DMS153 treated with DMSO at 0.1 percent for 48 hours (cell line): ENCODE data around the gene RB1.

Experiments
- DNase-seq: peaks from one replicate; lab custom pipeline; 2025; ENCODE audit not compliant: unreplicated experiment; lab: John Stamatoyannopoulos, UW

RB1 gene

DNA sequence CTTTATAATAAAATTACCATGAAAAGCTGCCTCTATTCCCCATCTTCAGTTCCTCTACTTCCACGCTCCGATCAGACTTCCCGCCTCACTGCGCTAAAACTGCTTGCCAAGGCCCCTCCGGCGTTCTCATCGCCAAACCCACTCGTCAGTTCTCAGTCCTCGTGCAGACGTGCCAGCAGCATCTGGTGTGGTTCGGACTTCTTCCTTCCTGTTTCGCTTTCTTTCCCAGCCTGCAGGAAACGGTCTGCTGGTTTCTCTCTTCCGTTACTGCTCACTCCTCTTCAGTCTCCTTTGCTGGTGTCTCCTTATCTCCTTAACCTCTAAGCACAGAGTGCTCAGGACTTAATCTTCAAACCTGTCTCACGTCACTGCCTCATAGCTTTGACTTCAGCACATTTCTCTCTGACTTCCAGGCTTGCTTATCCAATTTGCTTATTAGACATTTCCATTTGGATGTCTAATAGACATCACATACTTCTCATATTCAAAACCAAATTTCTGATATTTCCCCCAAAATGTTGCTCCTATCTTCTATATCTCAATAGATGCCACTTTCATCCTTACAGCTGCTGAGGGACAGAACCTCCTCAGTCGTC lies 189.0 kb downstream of the RB1 start:
- DNase-seq, result no peak

DNA sequence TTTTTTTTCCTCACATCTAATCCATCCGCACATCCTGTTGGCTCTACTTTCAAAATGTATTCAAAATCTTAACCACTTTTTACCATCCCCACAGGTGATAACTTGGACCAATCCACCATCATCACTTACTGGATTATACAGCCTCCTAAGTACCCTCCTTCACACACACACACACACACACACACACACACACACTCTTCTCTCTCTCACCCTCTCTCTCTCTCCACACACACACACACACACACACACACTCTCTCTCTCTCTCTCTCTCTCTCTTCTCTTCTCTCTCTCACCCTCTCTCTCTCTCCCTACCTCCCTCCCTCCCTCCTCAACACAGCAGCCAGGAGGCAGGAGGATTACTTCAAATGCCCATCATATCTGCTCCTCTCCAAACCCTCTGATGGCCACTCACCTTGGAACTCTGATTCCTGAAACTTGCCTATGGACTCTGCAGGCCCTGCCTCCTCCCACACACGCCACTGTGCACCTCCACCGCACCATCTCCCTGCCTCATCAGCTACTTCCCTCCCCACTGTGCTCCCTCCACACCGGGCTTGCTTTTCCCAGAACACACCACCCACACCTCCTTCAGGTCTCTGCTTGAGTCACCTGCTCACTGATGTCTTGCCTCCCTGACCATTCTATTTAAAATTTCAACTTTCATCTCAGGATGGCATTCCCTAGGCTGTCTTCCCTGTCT lies 189.7 kb downstream of the RB1 start:
- DNase-seq, result no peak

DNA sequence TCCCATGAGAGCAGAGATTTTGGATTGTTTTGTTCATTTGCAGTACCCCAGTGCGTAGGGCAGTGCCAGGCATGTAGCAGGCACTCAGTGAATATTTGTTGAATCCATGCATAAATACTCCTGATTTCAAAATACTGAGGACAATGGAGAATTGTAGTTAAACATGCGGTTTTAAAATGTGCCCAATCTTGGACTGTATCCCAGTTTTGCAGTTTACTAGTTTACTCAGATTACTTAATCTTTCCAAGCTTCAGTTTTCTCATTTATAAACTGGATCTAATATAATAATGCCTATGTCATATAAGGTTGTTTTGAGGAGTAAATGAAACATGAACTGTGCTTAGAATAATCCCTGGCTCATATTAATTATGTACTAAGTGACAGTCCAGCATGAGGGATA lies 190.3 kb downstream of the RB1 start:
- no peak for DNase-seq

DNA sequence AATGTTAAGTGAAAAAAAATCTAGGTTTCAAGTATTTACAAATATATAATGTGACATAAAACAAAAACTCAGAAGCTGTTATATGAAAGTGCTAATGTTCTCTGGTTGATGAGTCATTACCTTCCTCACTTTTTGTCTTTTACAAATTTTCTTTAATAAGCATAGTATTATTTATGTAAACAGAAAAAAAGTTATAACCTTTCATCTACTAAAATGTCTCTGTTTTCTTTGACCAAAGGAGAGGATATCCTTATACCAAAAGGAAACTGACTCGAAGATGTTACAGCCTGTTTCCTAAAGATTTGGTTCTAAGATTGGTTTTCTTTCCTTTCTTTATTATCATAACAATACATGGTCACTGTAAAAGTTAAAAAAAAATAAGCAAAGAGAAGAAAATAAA lies 191.3 kb downstream of the RB1 start:
- no peak for DNase-seq

DNA sequence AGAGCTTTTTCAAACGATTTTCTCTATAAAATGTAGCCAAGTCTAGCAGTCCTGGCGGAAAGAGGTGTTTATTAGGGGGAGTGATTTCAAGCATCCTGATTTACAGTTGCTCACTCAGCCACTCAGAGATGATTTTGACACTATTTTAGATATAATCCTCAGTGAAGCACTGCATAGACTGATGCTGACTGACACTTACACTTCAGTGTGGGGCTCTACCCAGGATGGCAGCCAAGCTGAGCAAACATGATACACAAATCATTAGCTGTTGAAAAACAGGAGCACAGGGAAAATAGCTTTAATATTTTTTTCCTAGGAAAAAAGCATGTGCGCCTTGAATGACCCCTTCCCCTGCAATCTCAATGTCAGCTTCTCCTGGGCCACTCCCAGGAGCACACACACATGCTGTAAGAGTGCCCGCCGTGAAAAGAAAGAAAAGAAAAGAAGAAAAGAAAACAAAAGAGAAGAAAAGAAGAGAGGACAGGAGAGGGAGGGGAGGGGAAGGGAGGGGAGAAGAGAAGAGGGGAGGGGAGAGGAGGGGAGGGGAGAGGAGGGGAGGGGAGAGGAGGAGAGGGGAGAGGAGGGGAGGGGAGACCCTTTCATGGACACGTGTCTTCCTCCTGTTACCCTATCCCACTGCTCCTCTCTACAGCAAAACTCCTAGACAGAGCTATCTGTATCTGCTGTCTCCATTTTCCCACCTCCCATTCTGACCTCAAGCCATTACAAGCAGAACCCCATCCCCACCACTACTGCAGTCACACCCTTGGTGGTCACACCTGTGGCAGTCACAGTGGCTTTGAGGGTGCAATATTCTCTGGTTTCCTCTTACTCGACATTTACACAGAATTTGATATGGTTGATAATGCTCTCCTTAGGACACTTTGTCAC lies 193.0 kb downstream of the RB1 start:
- no peak for DNase-seq

DNA sequence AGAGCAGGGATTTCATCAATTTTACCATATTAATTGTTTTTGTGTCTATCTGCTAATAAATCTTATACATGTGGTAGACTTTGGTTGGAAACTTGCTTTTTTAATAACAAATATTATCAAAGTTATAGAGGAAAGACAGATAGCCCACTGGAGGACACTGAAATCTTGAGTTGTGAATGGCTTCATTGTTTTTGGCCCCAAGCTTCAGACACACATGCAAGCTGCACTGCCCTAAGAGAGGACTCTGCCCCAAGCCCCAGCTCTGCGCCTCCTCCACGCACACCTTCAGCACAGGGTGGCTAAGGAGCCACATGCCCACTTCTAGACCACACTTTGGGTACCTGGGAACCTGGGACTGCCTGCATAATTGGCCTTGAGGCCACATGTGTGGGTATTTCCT lies 194.1 kb downstream of the RB1 start:
- no peak for DNase-seq

DNA sequence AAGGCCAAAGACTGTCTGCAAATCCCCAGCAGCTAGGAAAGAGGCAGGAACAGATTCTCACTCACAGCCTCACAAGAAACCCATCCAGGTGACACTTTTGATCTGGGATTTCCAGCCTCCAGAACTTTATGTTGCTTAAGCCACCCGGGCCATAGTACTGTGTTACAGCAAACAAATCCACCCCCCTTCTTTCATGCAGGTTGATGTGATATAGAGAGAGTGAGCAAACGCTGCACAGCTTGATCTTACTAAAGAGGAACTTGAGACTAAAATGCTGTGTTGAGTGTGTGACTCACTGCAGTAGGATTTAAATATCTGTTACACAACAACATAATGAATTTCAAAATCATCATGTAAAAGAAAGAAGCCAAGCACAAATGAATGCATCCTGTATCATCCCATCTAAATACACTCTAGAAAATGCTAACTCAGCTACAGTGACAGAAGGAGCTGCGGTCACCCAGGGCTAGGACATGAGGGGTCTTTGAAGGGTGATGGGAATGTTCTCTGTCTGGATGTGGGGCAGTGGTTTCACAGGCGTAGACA lies 197.2 kb downstream of the RB1 start:
- DNase-seq, result no peak

DNA sequence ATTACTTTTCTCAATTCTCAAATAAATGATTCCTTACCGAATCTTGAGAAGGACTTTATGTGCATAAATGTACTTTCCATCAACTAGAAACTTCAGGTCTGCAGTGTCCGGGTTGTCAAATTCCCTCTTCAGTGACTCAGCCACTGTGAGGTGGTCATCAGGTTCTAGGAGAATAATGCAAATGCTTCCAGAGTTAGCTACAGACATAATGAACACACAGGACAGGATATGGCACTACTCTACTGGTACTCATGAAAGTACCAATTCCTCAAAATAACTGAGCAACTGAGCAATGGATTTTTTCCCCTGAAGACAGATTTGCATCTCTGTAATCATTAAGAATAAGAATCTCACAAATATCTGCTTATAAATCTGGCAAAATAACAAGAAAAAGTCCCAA lies 198.2 kb downstream of the RB1 start:
- no peak for DNase-seq

DNA sequence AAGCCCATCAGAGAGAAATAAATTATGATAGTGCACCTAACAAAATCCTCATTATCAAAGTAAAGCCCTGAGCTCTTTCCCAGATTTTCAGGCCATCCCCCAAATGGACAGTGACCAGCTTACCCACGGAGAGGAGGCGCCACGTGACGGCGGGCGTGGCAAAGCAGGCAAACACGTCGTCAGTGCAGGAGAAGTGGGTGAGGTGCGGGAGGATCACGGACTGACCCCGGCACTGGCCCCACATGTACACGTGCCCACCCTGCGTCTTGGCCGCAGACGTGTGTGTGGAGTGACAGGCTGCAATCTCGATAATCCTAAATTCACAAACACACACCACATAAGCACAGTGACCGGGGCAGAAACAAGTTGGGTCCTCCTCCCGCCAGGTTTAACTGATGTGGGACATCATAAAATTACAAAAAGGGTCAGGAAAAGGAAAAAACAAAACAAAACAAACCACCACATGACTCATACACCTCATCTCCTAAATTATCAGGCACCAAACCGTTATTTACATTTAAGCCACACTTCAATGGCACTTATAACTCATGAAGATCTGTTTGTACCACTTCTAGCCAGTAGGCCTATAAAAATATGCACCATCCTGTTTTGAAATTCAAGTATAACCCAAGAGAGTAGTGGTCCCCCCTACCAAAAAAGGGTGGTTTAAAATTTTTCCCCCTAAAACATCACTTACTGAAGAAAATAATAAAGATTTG lies 199.2 kb downstream of the RB1 start:
- DNase-seq, result no peak

DNA sequence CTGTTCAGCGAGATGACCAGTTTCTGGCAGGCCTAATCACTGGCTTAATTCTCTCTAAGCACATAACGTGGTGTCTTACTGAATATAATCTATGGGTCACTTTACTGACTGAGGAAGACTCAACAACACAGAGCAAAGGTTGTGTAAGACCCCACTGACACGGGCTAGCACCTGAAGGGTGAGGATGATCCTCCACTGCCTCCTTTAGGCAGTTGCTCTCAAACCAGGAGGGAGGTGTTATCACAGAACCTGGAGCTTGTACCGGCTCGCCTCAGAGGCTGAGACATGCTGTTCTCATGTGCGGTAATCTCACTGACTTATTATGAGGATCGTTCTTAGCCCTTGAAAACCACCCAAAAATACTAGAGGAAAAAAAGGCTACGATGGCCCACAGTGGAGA lies 201.1 kb downstream of the RB1 start:
- DNase-seq, result no peak

DNA sequence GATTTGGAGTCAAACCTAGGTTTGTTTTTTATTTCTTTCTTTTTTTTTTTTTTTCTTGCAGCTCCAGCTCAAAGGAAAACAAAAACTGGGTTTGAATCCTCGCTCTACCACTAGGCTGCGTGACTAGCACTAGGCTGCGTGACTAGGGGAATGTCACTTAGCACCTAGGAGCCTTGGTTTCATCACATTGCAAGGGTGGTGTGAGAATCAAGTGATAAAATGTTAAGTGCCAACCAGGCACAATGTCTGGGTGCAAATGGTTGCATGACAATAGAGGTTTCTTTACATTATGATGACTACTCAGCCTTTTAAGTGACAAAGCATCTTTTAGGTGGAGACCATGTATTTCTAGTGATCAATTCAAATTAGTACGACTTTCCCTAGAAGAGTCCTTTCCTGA lies 201.5 kb downstream of the RB1 start:
- no peak for DNase-seq

DNA sequence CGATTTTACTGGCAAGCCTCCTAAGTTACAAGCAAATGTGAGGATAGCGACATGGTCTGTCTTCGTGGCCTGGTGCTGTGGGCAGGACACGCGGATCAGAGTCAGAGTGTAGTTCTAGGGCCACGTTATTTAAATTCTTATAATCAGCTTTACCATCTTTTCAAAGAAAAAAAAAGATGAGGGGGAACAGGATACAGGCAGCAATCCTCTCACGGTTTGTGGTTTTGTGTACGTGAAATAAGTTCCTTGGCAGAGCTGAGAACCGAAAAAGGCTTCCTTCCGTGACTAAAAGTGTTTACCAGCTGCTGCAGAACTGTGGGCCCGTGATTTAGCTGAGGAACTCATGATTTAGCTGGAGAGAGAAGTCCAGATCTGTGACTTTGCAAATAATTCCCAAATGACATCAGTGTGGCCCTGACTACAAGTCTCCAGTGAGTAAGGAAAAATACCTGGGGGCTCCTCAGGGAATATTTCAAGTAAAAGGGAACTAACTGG lies 202.1 kb downstream of the RB1 start:
- no peak for DNase-seq

DNA sequence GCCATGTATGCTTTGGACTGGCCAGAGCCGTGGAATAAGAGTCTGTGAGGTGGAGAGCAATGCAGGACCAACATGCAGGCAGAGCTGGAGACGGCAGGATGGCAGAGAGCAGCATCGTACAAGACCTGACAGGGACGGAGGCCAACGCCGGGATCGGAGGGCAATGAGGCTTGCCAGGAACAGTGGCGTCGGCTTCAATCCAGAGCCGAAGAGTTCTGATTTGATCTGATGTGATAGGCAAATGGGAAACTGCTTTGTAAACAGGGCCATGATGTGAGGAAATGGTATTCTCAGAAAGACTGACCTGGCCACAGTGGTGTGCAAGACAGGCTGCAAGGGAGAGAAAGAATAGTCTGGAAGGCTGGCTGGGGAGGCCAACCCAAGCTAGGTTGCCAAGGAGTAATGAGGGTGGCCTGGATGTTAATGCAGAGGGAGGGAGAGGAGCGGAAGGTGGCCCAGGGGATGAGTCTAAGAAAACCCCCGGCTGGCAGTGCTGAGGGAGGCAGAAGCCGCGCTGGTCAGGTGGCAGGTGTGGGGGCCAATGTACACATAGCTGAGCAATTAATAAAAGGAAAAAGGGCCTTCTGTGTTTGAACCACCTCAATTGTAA lies 202.6 kb downstream of the RB1 start:
- no peak for DNase-seq

DNA sequence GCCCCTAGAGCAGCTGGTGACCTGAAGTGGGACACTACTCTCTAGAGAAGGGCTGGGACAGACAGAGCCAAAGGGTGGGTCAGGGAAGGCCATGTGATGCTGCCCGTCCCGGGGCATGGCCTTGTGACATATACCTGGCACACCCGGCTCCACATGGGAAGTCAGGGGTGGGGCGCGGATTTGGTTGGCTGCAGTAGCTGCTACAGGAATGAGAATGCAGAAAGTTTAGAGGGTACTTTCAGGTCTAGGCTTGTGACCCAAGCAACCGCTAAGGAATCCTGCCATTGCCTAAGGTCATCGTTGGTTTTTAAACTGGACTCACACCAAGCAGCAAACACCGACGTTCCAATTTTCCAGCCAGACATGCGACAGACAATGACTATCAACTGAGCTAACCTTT lies 203.5 kb downstream of the RB1 start:
- no peak for DNase-seq

DNA sequence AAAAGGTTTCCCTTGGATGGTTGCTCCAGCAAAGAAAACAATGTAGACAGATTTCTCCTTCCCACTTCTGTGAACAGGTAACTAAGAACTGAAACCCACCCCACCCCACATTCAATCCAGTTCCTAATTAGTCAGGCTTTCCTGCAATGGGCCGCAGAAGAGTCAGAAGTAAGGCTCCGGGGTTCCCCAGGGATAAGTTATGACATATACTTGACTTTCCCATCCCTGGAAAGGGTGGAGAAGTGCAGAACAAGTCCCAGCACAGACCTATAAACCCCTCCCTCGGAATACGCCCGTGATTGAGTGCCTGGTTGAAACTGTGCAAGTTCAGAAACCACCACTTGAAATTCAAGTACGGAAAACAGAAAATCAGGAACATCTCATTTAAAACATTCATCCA lies 204.5 kb downstream of the RB1 start:
- DNase-seq, result no peak

DNA sequence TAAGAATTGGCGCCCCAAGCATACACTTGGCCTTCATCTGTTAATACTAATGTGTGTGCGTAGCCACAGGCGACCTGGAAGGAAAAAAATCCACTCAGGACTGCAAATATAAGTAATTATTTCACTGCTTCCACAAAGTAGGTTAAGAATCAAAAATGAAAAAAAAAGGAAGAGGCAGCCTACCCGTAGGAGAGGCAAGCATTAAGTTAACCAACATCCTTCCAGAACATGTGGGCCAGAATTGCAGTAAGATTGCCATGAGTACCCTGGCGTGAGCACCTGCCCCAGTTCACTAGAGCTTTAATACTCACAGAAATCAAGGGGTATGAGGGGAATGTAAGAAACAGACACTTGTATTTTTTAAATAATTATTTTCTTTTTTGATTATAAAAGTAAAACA lies 207.1 kb downstream of the RB1 start:
- no peak for DNase-seq

DNA sequence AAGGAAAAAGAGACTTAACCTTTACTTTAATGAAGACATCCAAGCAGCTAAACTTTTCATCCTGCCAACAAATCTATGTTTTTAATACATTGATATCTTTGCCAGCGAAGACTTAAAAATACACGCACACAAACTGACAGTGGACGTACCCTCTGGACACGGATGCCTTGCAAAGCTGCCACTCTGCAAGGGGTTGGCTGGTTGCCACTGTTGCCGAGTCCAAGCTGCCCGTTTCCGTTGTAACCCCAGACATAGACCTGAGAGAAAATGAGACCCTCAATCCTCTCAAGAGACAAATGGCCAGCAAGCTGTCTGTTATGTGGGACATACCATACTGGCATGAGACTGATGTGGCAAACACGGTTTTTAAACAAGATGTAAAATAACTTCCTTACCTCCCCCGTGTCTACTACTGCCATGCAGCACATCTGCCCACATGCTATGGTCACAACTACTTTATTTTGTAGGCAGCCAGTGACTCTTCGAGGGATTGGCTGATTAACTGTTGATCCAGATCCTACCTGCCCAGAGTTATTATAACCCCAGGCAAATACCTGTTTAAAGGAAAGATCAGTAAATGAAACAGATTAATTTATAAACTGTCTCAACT lies 208.2 kb downstream of the RB1 start:
- no peak for DNase-seq

DNA sequence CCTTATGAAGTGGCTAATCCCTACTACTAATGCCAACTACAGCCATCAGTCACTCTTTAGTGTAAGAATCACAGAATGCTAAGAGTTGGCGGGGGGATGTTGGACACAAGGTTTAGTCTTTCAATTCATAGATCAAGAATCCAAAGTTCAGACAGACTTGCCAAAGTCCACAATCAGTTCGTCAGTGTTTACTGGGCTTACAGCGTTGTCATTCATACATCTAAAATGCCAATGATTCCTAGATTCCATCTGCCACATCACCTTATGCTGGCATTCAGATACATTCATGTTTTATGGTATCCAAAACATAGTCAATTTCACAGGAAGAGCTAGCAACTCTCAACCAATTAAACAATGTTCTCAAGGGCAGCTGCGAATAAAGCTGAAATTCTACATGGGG lies 211.2 kb downstream of the RB1 start:
- DNase-seq, result no peak

DNA sequence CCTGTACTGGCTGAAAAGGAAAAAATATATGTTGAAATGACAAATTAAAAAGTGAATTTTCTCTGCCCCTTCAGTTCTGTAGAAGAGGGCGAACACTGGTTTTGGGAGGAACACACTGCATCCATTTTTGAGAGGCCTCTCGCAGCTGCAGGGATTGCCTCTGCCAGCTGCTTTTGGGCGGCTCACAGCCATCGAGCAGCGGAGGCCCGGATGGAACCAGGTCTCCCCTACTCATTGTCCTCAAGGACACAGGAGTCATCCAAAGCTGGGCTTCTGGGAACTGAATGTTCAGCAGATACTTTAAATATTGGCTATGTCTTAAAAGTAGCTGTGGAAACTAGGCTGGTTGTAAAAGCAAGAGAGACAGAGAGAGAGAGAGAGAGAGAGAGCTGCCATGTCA lies 212.2 kb downstream of the RB1 start:
- DNase-seq, result no peak

DNA sequence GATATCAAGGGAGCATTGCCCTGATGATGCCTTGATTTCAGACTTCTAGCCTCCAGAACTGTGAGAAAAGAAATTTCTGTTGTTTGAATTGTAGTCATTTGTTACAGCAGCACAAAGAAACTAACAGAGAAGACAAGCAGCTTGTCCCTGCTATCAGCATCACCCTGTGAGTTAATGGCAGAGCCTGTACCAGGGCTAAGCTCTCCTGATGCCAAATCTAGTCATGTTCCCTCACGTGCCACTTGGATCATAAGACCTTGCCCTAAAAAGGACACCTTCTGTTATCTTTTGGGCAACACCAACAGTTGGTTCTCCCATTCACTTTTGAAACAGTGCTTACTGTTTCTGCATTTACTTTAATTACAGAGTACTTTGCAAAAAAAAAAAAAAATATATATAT lies 214.5 kb downstream of the RB1 start:
- no peak for DNase-seq
